ENCODE measurements around the gene ZNF416. TPM values are rescaled to one million over a fixed set of nuclear protein-coding genes. Genes with fewer than 3 reads are reported as not detected.

ZNF416 gene
- total RNA-seq, 1 experiment from 2014 or later, result 5.2 TPM

Other genes with a start within 250 kb of the ZNF416 start
- 10.6 and 12.5 TPM in 2 replicates for gene ZNF304, start 227.6 kb downstream of the ZNF416 start, total RNA-seq (2014; rRNA removed; shearing (Covaris generic))
- gene TRAPPC2B, start 215.4 kb downstream of the ZNF416 start, total RNA-seq (2014; rRNA removed; shearing (Covaris generic)), result 10.1 and 10.4 TPM in 2 replicates
- gene ZNF547, start 215.4 kb downstream of the ZNF416 start, total RNA-seq (2014; rRNA removed; shearing (Covaris generic)), result 1.7 and 1.8 TPM in 2 replicates
- 9.1 and 17.1 TPM in 2 replicates for gene ZNF548, start 189.1 kb downstream of the ZNF416 start, total RNA-seq (2014; rRNA removed; shearing (Covaris generic))
- gene ZNF17, start 167.8 kb downstream of the ZNF416 start, total RNA-seq (2014; rRNA removed; shearing (Covaris generic)), result 9.5 and 11.9 TPM in 2 replicates
- gene ZNF749, start 143.6 kb downstream of the ZNF416 start, total RNA-seq (2014; rRNA removed; shearing (Covaris generic)), result 15.1 and 18.1 TPM in 2 replicates
- gene VN1R1, start 121.8 kb downstream of the ZNF416 start, total RNA-seq (2014; rRNA removed; shearing (Covaris generic)), result 0.15 TPM in 1 of 2 replicates, not detected in the other
- 4.3 and 5.0 TPM in 2 replicates for gene ZNF772, start 101.3 kb downstream of the ZNF416 start, total RNA-seq (2014; rRNA removed; shearing (Covaris generic))
- gene ZNF419, start 91.2 kb downstream of the ZNF416 start, total RNA-seq (2014; rRNA removed; shearing (Covaris generic)), result 10.6 and 12.5 TPM in 2 replicates
- gene ZNF773, start 79.0 kb downstream of the ZNF416 start, total RNA-seq (2014; rRNA removed; shearing (Covaris generic)), result 7.2 and 9.3 TPM in 2 replicates
- gene ZNF549, start 51.6 kb downstream of the ZNF416 start, total RNA-seq (2014; rRNA removed; shearing (Covaris generic)), result 3.6 and 5.6 TPM in 2 replicates
- gene ZNF550, start 19.0 kb downstream of the ZNF416 start, total RNA-seq (2014; rRNA removed; shearing (Covaris generic)), result 5.7 and 9.7 TPM in 2 replicates
- 15.9 and 25.7 TPM in 2 replicates for gene ZIK1, start 5.2 kb upstream of the ZNF416 start, total RNA-seq (2014; rRNA removed; shearing (Covaris generic))
- gene ZNF530, start 21.0 kb upstream of the ZNF416 start, total RNA-seq (2014; rRNA removed; shearing (Covaris generic)), result 7.2 and 11.5 TPM in 2 replicates
- gene ZNF134, start 35.3 kb upstream of the ZNF416 start, total RNA-seq (2014; rRNA removed; shearing (Covaris generic)), result 31.6 and 34.4 TPM in 2 replicates
- 12.3 and 13.9 TPM in 2 replicates for gene ZNF211, start 54.3 kb upstream of the ZNF416 start, total RNA-seq (2014; rRNA removed; shearing (Covaris generic))
- gene ZSCAN4, start 90.0 kb upstream of the ZNF416 start, total RNA-seq (2014; rRNA removed; shearing (Covaris generic)), result not detected in 2 replicates
- 19.9 and 28.2 TPM in 2 replicates for gene ZNF551, start 103.1 kb upstream of the ZNF416 start, total RNA-seq (2014; rRNA removed; shearing (Covaris generic))
- 3.9 and 9.1 TPM in 2 replicates for gene ZNF154, start 130.3 kb upstream of the ZNF416 start, total RNA-seq (2014; rRNA removed; shearing (Covaris generic))
- gene ZNF671, start 148.7 kb upstream of the ZNF416 start, total RNA-seq (2014; rRNA removed; shearing (Covaris generic)), result 7.7 and 9.9 TPM in 2 replicates
- gene ZNF776, start 167.9 kb upstream of the ZNF416 start, total RNA-seq (2014; rRNA removed; shearing (Covaris generic)), result 20.4 and 21.5 TPM in 2 replicates
- 13.4 and 15.4 TPM in 2 replicates for gene ZNF586, start 190.8 kb upstream of the ZNF416 start, total RNA-seq (2014; rRNA removed; shearing (Covaris generic))
- 6.6 and 9.3 TPM in 2 replicates for gene ZNF552, start 236.0 kb upstream of the ZNF416 start, total RNA-seq (2014; rRNA removed; shearing (Covaris generic))

All from H7 (cell line).